Measurements from ENCODE around the gene KLHDC8B. TPM values are rescaled to one million over a fixed set of nuclear protein-coding genes. Genes with fewer than 3 reads are reported as not detected.

The KLHDC8B gene
- total and polyA plus RNA-seq, 10 of the 15 experiments (the other 5 are each of a cell fraction or from before 2014, with no cell fraction given) = 0.31 to 1.5 (median 0.85) TPM; not detected in 1

- TF ChIP-seq, protein P1, sequence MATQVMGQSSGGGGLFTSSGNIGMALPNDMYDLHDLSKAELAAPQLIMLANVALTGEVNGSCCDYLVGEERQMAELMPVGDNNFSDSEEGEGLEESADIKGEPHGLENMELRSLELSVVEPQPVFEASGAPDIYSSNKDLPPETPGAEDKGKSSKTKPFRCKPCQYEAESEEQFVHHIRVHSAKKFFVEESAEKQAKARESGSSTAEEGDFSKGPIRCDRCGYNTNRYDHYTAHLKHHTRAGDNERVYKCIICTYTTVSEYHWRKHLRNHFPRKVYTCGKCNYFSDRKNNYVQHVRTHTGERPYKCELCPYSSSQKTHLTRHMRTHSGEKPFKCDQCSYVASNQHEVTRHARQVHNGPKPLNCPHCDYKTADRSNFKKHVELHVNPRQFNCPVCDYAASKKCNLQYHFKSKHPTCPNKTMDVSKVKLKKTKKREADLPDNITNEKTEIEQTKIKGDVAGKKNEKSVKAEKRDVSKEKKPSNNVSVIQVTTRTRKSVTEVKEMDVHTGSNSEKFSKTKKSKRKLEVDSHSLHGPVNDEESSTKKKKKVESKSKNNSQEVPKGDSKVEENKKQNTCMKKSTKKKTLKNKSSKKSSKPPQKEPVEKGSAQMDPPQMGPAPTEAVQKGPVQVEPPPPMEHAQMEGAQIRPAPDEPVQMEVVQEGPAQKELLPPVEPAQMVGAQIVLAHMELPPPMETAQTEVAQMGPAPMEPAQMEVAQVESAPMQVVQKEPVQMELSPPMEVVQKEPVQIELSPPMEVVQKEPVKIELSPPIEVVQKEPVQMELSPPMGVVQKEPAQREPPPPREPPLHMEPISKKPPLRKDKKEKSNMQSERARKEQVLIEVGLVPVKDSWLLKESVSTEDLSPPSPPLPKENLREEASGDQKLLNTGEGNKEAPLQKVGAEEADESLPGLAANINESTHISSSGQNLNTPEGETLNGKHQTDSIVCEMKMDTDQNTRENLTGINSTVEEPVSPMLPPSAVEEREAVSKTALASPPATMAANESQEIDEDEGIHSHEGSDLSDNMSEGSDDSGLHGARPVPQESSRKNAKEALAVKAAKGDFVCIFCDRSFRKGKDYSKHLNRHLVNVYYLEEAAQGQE (IDR thresholded peaks at IDR 0.05; ENCODE audit: low read depth, low read length) = no peak
- TF ChIP-seq, protein P2, sequence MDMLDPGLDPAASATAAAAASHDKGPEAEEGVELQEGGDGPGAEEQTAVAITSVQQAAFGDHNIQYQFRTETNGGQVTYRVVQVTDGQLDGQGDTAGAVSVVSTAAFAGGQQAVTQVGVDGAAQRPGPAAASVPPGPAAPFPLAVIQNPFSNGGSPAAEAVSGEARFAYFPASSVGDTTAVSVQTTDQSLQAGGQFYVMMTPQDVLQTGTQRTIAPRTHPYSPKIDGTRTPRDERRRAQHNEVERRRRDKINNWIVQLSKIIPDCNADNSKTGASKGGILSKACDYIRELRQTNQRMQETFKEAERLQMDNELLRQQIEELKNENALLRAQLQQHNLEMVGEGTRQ (IDR thresholded peaks at IDR 0.05; ENCODE audit: borderline replicate concordance, low read depth, low read length) = no peak
- no peak for TF ChIP-seq SUZ12 (IDR thresholded peaks at IDR 0.05; ENCODE audit: unreplicated experiment)
- TF ChIP-seq MEF2B (IDR thresholded peaks at IDR 0.05; ENCODE audit: partially characterized antibody, poor library complexity, severe bottlenecking) = no peak
- TF ChIP-seq ATF2 (IDR thresholded peaks at IDR 0.05; ENCODE audit: low read length) = no peak
- TF ChIP-seq ZBTB11 (CRISPR knock-in tag; IDR thresholded peaks at IDR 0.05) = no peak
- TF ChIP-seq, protein P3, sequence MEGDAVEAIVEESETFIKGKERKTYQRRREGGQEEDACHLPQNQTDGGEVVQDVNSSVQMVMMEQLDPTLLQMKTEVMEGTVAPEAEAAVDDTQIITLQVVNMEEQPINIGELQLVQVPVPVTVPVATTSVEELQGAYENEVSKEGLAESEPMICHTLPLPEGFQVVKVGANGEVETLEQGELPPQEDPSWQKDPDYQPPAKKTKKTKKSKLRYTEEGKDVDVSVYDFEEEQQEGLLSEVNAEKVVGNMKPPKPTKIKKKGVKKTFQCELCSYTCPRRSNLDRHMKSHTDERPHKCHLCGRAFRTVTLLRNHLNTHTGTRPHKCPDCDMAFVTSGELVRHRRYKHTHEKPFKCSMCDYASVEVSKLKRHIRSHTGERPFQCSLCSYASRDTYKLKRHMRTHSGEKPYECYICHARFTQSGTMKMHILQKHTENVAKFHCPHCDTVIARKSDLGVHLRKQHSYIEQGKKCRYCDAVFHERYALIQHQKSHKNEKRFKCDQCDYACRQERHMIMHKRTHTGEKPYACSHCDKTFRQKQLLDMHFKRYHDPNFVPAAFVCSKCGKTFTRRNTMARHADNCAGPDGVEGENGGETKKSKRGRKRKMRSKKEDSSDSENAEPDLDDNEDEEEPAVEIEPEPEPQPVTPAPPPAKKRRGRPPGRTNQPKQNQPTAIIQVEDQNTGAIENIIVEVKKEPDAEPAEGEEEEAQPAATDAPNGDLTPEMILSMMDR (IDR thresholded peaks at IDR 0.05 in 2 of 3, conservative IDR thresholded peaks at IDR 0.05 in 1 of 3; ENCODE audit: control insufficient read depth in 2 of 3, extremely low read depth in 1 of 3, insufficient read depth in 1 of 3, low read depth in 3 of 3, low read length in 3 of 3) = no peak
- no peak for TF ChIP-seq RUNX3 (IDR thresholded peaks at IDR 0.05; ENCODE audit: low read length)
- no peak for TF ChIP-seq EZH2 (IDR thresholded peaks at IDR 0.05; ENCODE audit: borderline replicate concordance, control insufficient read depth, low read depth, low read length)
- no peak for TF ChIP-seq ZNF274 (IDR thresholded peaks at IDR 0.05; ENCODE audit: insufficient read depth, insufficient read length)
- no peak for TF ChIP-seq NR2C1 (IDR thresholded peaks at IDR 0.05)
- TF ChIP-seq IKZF1 (conservative IDR thresholded peaks at IDR 0.05) = no peak
- no peak for TF ChIP-seq ZNF207 (IDR thresholded peaks at IDR 0.05; ENCODE audit: borderline replicate concordance)
- TF ChIP-seq MTA3 (IDR thresholded peaks at IDR 0.05; ENCODE audit: borderline replicate concordance, low read length) = no peak
- no peak for TF ChIP-seq STAT3 (IDR thresholded peaks at IDR 0.05; ENCODE audit: low read depth, low read length)
Observed at GRCh38 chr3:49148159-49148558, 23.2 kb upstream of the KLHDC8B start (continued).

Measured in GM12878 (cell line).